Parathyroid adenoma (tissue), 2 donors: Measurements from ENCODE around the gene UQCRH.

Source experiments
- H2AFZ ChIP-seq: fragments of 300-600 bp; sonication (generic); one replicate; pipeline ENCODE4 v1.7.0; 2017; ENCODE audit warnings: antibody characterized with exemption, mild to moderate bottlenecking
- H3K27ac ChIP-seq: fragments of 300-600 bp; sonication (generic); one replicate; pipeline ENCODE4 v1.7.0; 2017
- H3K27me3 ChIP-seq: fragments of 300-600 bp; sonication (generic); one replicate; pipeline ENCODE4 v1.7.0; 2017; ENCODE audit warnings: low read length; ENCODE audit not compliant: control insufficient read depth, insufficient read depth
- H3K36me3 ChIP-seq: fragments of 300-600 bp; sonication (generic); one replicate; pipeline ENCODE4 v1.7.0; 2017; ENCODE audit warnings: low read length; ENCODE audit not compliant: control insufficient read depth, insufficient read depth
- H3K4me1 ChIP-seq: fragments of 300-600 bp; sonication (generic); one replicate; pipeline ENCODE4 v1.7.0; 2017; ENCODE audit warnings: control low read depth
- H3K4me2 ChIP-seq: fragments of 300-600 bp; sonication (generic); one replicate; pipeline ENCODE4 v1.7.0; 2017; ENCODE audit warnings: low read length
- H3K4me3 ChIP-seq: fragments of 300-600 bp; sonication (generic); one replicate; pipeline ENCODE4 v1.7.0; 2017; ENCODE audit warnings: low read depth, low read length
- H3K79me2 ChIP-seq: fragments of 300-600 bp; sonication (generic); one replicate; pipeline ENCODE4 v1.7.0; 2017; ENCODE audit warnings: control low read depth
- H3K9ac ChIP-seq: fragments of 300-600 bp; sonication (generic); one replicate; pipeline ENCODE4 v1.7.0; 2017; ENCODE audit warnings: mild to moderate bottlenecking
- H3K9me3 ChIP-seq: fragments of 300-600 bp; sonication (generic); one replicate; pipeline ENCODE4 v1.7.0; 2017; ENCODE audit warnings: low read length; ENCODE audit not compliant: control insufficient read depth
- CTCF ChIP-seq: fragments of 300-600 bp; sonication (generic); IDR thresholded peaks from one replicate; pipeline ENCODE4 v1.7.0; 2017; ENCODE audit warnings: antibody characterized with exemption, mild to moderate bottlenecking
- donor health status: primary hyperparathyroidism.

Gene UQCRH

GRCh38 chr1:46263146-46263545 lies 40.4 kb upstream of the UQCRH start:
- Histone ChIP-seq H3K9me3 (no peaks in the 10 kb centered on the region), H3K4me1 (no peaks in the 10 kb centered on the region), H3K4me2 (no peak overlapping the region), H3K4me3 (no peak overlapping the region), H3K36me3 (no peaks in the 10 kb centered on the region), H3K27me3 (no peaks in the 10 kb centered on the region), H3K9ac (no peak overlapping the region), H2AFZ (no peak overlapping the region), H3K79me2 (no peaks in the 10 kb centered on the region), H3K27ac (no peak overlapping the region)
- TF ChIP-seq CTCF = no peak

- Histone ChIP-seq H3K36me3 (no peaks in the 10 kb centered on the region), H3K27me3 (no peaks in the 10 kb centered on the region), H2AFZ (no peak overlapping the region), H3K9ac (no peak overlapping the region), H3K27ac (no peak overlapping the region), H3K9me3 (no peaks in the 10 kb centered on the region), H3K4me3 (no peak overlapping the region), H3K79me2 (no peaks in the 10 kb centered on the region), H3K4me2 (no peak overlapping the region), H3K4me1 (peaks cover 7% of the 10 kb centered on the region)
- TF ChIP-seq CTCF = no peak
Observed at GRCh38 chr1:46268578-46268977, 34.9 kb upstream of the UQCRH start.

GRCh38 chr1:46274225-46275029 lies 29.1 kb upstream of the UQCRH start:
- H3K27me3 ChIP-seq = no peaks in the 10 kb centered on the region
- no peaks in the 10 kb centered on the region for H3K9me3 ChIP-seq
- TF ChIP-seq CTCF = no peak
- no peak overlapping the region for H3K9ac ChIP-seq
- no peaks in the 10 kb centered on the region for H3K79me2 ChIP-seq
- H2AFZ ChIP-seq = no peak overlapping the region
- no peak overlapping the region for H3K4me3 ChIP-seq
- H3K27ac ChIP-seq = no peak overlapping the region
- H3K4me1 ChIP-seq = peaks cover 7% of the 10 kb centered on the region
- no peak overlapping the region for H3K4me2 ChIP-seq
- H3K36me3 ChIP-seq = no peaks in the 10 kb centered on the region

- peaks cover 7% of the 10 kb centered on the region for H3K4me1 ChIP-seq
- H3K4me2 ChIP-seq = no peak overlapping the region
- H3K36me3 ChIP-seq = no peaks in the 10 kb centered on the region
- no peak overlapping the region for H3K9ac ChIP-seq
- H3K27ac ChIP-seq = no peak overlapping the region
- no peaks in the 10 kb centered on the region for H3K27me3 ChIP-seq
- H3K4me3 ChIP-seq = no peak overlapping the region
- no peak for TF ChIP-seq CTCF
- no peaks in the 10 kb centered on the region for H3K79me2 ChIP-seq
- no peak overlapping the region for H2AFZ ChIP-seq
- H3K9me3 ChIP-seq = no peaks in the 10 kb centered on the region
Observed at GRCh38 chr1:46275030-46275337, 28.5 kb upstream of the UQCRH start.
